Smooth muscle cell (in vitro differentiated cells): ENCODE data around the gene WDR91. TPM values are rescaled to one million over a fixed set of nuclear protein-coding genes. Genes with fewer than 3 reads are reported as not detected.

Experiments
- DNase-seq: peaks from one replicate; lab custom pipeline; 2025; ENCODE audit not compliant: unreplicated experiment; lab: John Stamatoyannopoulos, UW
- H2AFZ ChIP-seq: fragments of 200-600 bp; sonication (generic); 2 replicates; pipeline ENCODE4 v1.6.0; 2016; ENCODE audit warnings: antibody characterized with exemption, low read depth, mild to moderate bottlenecking
- H3F3A ChIP-seq: fragments of 200-600 bp; sonication (generic); 2 replicates; pipeline ENCODE4 v1.6.0; 2017; ENCODE audit warnings: antibody characterized with exemption, low read depth
- H3K27ac ChIP-seq: fragments of 200-600 bp; sonication (generic); 2 replicates; pipeline ENCODE4 v1.5.1; 2016; ENCODE audit warnings: low read depth, mild to moderate bottlenecking
- H3K27me3 ChIP-seq: fragments of 200-600 bp; sonication (generic); 2 replicates; pipeline ENCODE4 v1.6.1; 2016; ENCODE audit warnings: low read depth, mild to moderate bottlenecking
- H3K36me3 ChIP-seq: fragments of 200-600 bp; sonication (generic); 2 replicates; pipeline ENCODE4 v1.5.1; 2016; ENCODE audit warnings: low read depth
- H3K4me1 ChIP-seq: fragments of 200-600 bp; sonication (generic); 2 replicates; pipeline ENCODE4 v1.5.1; 2016; ENCODE audit warnings: low read depth
- H3K4me2 ChIP-seq: fragments of 200-600 bp; sonication (generic); 2 replicates; pipeline ENCODE4 v1.6.0; 2016; ENCODE audit warnings: mild to moderate bottlenecking
- H3K4me3 ChIP-seq: fragments of 200-600 bp; sonication (generic); 2 replicates; pipeline ENCODE4 v1.5.1; 2016; ENCODE audit warnings: mild to moderate bottlenecking
- H3K79me2 ChIP-seq: fragments of 200-600 bp; sonication (generic); 2 replicates; pipeline ENCODE4 v1.6.0; 2016; ENCODE audit warnings: low read depth, mild to moderate bottlenecking
- H3K9ac ChIP-seq: fragments of 200-600 bp; sonication (generic); 2 replicates; pipeline ENCODE4 v1.6.0; 2016; ENCODE audit warnings: low read depth
- H3K9me3 ChIP-seq: fragments of 200-600 bp; sonication (generic); replicated peaks from 2 replicates; pipeline ENCODE4 v1.5.1; 2016; ENCODE audit warnings: low read depth
- H4K20me1 ChIP-seq: fragments of 200-600 bp; sonication (generic); 2 replicates; pipeline ENCODE4 v1.6.0; 2016; ENCODE audit warnings: low read depth
- CTCF ChIP-seq: fragments of 200-600 bp; sonication (generic); IDR thresholded peaks from 2 replicates; pipeline ENCODE4 v1.5.1; 2017; ENCODE audit warnings: borderline replicate concordance, mild to moderate bottlenecking, antibody characterized with exemption; ENCODE audit not compliant: insufficient read depth, poor library complexity, severe bottlenecking
- WGBS: methylation state at CpG from one replicate; pipeline ENCODE4 v1.1.7; 2016; ENCODE audit warnings: low lambda C conversion rate; 5-methylcytosine and 5-hydroxymethylcytosine counted together
- polyA plus RNA-seq: library from polyadenylated mRNA; unstranded; fragments of >200 nt; fragmentation: Nextera tagmentation; extraction: Ambion mirVana; gene quantifications from 2 replicates; pipeline ENCODE4 v1.2.1, GENCODE V29; 2016
- total RNA-seq: library from RNA; depleted of rRNA; stranded (reverse); fragments of >200 nt; gene quantifications from 2 replicates; pipeline ENCODE4 v1.2.3, GENCODE V29; 2014

WDR91 gene
- total and polyA plus RNA-seq, 2 experiments from 2014 or later = 6.6 to 6.8 TPM

GRCh38 chr7:135197906-135198655 lies 13.2 kb downstream of the WDR91 start:
- Histone ChIP-seq H3K9ac (no peak overlapping the region), H2AFZ (no peak overlapping the region), H3K27me3 (no peaks in the 10 kb centered on the region), H3K79me2 (no peaks in the 10 kb centered on the region), H3K4me1 (no peaks in the 10 kb centered on the region), H3K36me3 (no peaks in the 10 kb centered on the region), H3K27ac (peak overlapping the region; percentile 26), H3K4me3 (no peak overlapping the region), H3K4me2 (no peak overlapping the region), H4K20me1 (no peaks in the 10 kb centered on the region), H3F3A (no peaks in the 10 kb centered on the region), H3K9me3 (no peaks in the 10 kb centered on the region)
- 85% methylated on average over 15 of the region's 15 CpGs for WGBS
- no peak for TF ChIP-seq CTCF
- DNase-seq = no peak

- no peak overlapping the region for H3K9ac ChIP-seq
- no peak overlapping the region for H3K27ac ChIP-seq
- no peak overlapping the region for H2AFZ ChIP-seq
- DNase-seq = no peak
- H3F3A ChIP-seq = no peaks in the 10 kb centered on the region
- no peaks in the 10 kb centered on the region for H3K9me3 ChIP-seq
- H3K27me3 ChIP-seq = no peaks in the 10 kb centered on the region
- no peaks in the 10 kb centered on the region for H3K36me3 ChIP-seq
- 75% methylated on average over 2 of the region's 2 CpGs for WGBS
- no peak overlapping the region for H3K4me2 ChIP-seq
- no peak overlapping the region for H3K4me3 ChIP-seq
- no peaks in the 10 kb centered on the region for H3K4me1 ChIP-seq
- no peaks in the 10 kb centered on the region for H3K79me2 ChIP-seq
- no peak for TF ChIP-seq CTCF
- no peaks in the 10 kb centered on the region for H4K20me1 ChIP-seq
These were observed 14.0 kb downstream of the WDR91 start for GRCh38 chr7:135197343-135197742.

- H3K9me3 ChIP-seq = no peaks in the 10 kb centered on the region
- no peak for TF ChIP-seq CTCF
- 97% methylated on average over 14 of the region's 14 CpGs for WGBS
These were observed 15.2 kb downstream of the WDR91 start for GRCh38 chr7:135195968-135196629.

GRCh38 chr7:135195156-135195555 lies 16.2 kb downstream of the WDR91 start:
- Histone ChIP-seq H3K9me3 (no peaks in the 10 kb centered on the region), H3K9ac (no peak overlapping the region), H3K4me2 (no peak overlapping the region), H3K27ac (peak overlapping the region; percentile 80), H2AFZ (no peak overlapping the region), H3F3A (no peaks in the 10 kb centered on the region), H4K20me1 (no peaks in the 10 kb centered on the region), H3K4me1 (no peaks in the 10 kb centered on the region), H3K4me3 (no peak overlapping the region), H3K27me3 (no peaks in the 10 kb centered on the region), H3K36me3 (no peaks in the 10 kb centered on the region), H3K79me2 (no peaks in the 10 kb centered on the region)
- no peak for TF ChIP-seq CTCF
- no peak for DNase-seq
- 84% methylated on average over 4 of the region's 4 CpGs for WGBS

More at GRCh38 chr7:135195968-135196629, 15.2 kb downstream of the WDR91 start:
- H3K9ac ChIP-seq = no peak overlapping the region
- no peaks in the 10 kb centered on the region for H4K20me1 ChIP-seq
- H3K36me3 ChIP-seq = no peaks in the 10 kb centered on the region
- H3K27ac ChIP-seq = no peak overlapping the region
- no peaks in the 10 kb centered on the region for H3K27me3 ChIP-seq
- no peaks in the 10 kb centered on the region for H3K79me2 ChIP-seq
- H3F3A ChIP-seq = no peaks in the 10 kb centered on the region
- no peak overlapping the region for H2AFZ ChIP-seq
- no peaks in the 10 kb centered on the region for H3K4me1 ChIP-seq
- H3K4me2 ChIP-seq = no peak overlapping the region
- H3K4me3 ChIP-seq = no peak overlapping the region
- no peak for DNase-seq
